H1 (cell line): ENCODE results near the gene UBE2D2. TPM values are rescaled to one million over a fixed set of nuclear protein-coding genes. Genes with fewer than 3 reads are reported as not detected.

Experiments
- CHD2 ChIP-seq: IDR thresholded peaks from 2 replicates; pipeline ENCODE4 v1.6.1; 2012; ENCODE audit warnings: low read length, improper control_type of control experiment
- CTBP2 ChIP-seq: IDR thresholded peaks from 2 replicates; pipeline ENCODE4 v1.7.0; 2011; ENCODE audit warnings: borderline replicate concordance, mild to moderate bottlenecking, moderate library complexity, mixed read lengths, low read length; ENCODE audit not compliant: insufficient read depth, insufficient read length
- EZH2 ChIP-seq: fragments of 200-600 bp; sonication (generic); IDR thresholded peaks from 2 replicates; pipeline ENCODE4 v1.7.1; 2012; ENCODE audit warnings: low read depth, mild to moderate bottlenecking, moderate library complexity, low read length, inconsistent platforms; ENCODE audit not compliant: severe bottlenecking
- HDAC6 ChIP-seq: IDR thresholded peaks from one replicate; pipeline ENCODE4 v1.7.1; 2012; ENCODE audit warnings: low read depth, mild to moderate bottlenecking, inconsistent platforms, low read length, moderate library complexity
- JUN ChIP-seq: IDR thresholded peaks from 2 replicates; pipeline ENCODE4 v1.6.1; 2011; ENCODE audit warnings: low read depth, mild to moderate bottlenecking, improper control_type of control experiment, low read length
- MAFK ChIP-seq: IDR thresholded peaks from 2 replicates; pipeline ENCODE4 v1.6.1; 2012; ENCODE audit warnings: low read depth, mild to moderate bottlenecking, improper control_type of control experiment, low read length
- NRF1 ChIP-seq: IDR thresholded peaks from 2 replicates; pipeline ENCODE4 v1.6.1; 2011; ENCODE audit warnings: mild to moderate bottlenecking, low read depth, low read length, improper control_type of control experiment
- PHF8 ChIP-seq: fragments of 200-600 bp; sonication (generic); conservative IDR thresholded peaks from 2 replicates; pipeline ENCODE4 v1.7.1; 2012; ENCODE audit warnings: low read depth, mild to moderate bottlenecking, inconsistent platforms, low read length, moderate library complexity
- RAD21 ChIP-seq, 2 experiments: IDR thresholded peaks in 1 of 2; conservative IDR thresholded peaks in 1 of 2; 2 replicates each; pipeline ENCODE4 v1.6.1; 2011; ENCODE audit warnings: low read depth in 2 of 2, low read length in 2 of 2, improper control_type of control experiment in 1 of 2, inconsistent platforms in 1 of 2, mild to moderate bottlenecking in 1 of 2, moderate library complexity in 1 of 2
- SUZ12 ChIP-seq: fragments of 200-600 bp; sonication (generic); IDR thresholded peaks from 2 replicates; pipeline ENCODE4 v1.6.1; 2012; ENCODE audit warnings: mild to moderate bottlenecking, inconsistent platforms, low read length, moderate library complexity, mixed read lengths
- ZNF274 ChIP-seq: IDR thresholded peaks from 2 replicates; pipeline ENCODE4 v1.7.0; 2012; ENCODE audit warnings: low read length, borderline replicate concordance; ENCODE audit errors: extremely low read depth
- polyA plus RNA-seq, 7 experiments: library from polyadenylated mRNA; depleted of rRNA in 3 of 7; stranded (reverse) in 5 of 7; unstranded in 2 of 7; fragments of >200 nt in 5 of 7; fragments of 200-250 nt in 2 of 7; gene quantifications; 1 replicate in 5 of 7; 2 replicates in 1 of 7; 4 replicates in 1 of 7; pipeline versions ENCODE4 v1.2.1 to v1.2.3, GENCODE V29; 2011 to 2013; ENCODE audit warnings: missing spikeins in 2 of 7, mixed read lengths in 2 of 7
- total RNA-seq: library from RNA; stranded (reverse); fragmentation: NEBNext Ultra II Directional; extraction: Animal tissue kit (Norgen Biotek cat#: 25700); gene quantifications from 2 replicates; pipeline ENCODE4 v1.2.1, GENCODE V29; 2021

Gene UBE2D2
- total and polyA plus RNA-seq, 2 of the 8 experiments (the other 6 are each of a cell fraction or from before 2014, with no cell fraction given) = 66.9 to 203 TPM

DNA sequence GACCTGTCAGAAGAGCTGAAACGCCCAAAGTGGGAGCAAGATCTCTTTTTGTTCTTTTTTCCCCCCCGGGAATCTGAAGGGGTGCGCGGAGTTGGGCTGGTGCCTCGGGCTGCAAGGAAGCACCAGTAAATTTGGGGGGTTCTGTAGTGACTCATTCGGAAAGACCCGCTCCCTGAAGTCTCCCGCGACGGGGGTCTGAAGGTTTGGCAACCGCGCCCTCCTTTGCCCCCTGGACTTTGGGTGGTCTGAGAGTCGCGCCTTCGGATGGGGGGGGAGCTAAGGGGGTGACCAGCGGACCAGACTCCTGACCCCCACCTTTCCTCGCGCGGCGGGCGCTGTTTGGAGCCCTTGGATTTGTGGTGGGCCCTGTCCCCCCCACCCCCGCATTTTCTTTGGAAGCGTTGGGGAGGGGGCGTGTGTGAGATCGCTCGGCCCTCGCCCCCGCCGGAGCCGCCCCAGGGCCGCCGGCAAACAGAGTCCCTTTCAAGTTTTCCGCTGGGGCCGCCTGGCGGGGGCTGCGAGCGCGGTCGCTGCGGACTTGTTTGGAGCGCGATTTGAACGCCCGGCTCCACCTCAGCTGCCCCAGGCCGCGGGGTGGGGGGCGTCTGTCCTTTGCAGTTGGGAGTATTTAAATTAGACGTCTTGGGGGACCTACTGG lies 89.0 kb downstream of the UBE2D2 start (continued):
- TF ChIP-seq EZH2 (peak; percentile 30), SUZ12 (no peak), CHD2 (no peak), NRF1 (no peak), RAD21 (IDR thresholded peaks at IDR 0.05 in 1 of 2, conservative IDR thresholded peaks at IDR 0.05 in 1 of 2; ENCODE audit: low read depth in 2 of 2, low read length in 2 of 2) (peak in 1 of 2 experiments; percentile 31; a peak in 1 of 4 replicates), MAFK (no peak), HDAC6 (no peak), PHF8 (no peak), JUN (no peak), CTBP2 (no peak), ZNF274 (no peak)
